GM21515 (cell line): ENCODE measurements around the gene SMU1.

ENCODE experiments used
- ATAC-seq: cut with Tn5 transposase; IDR thresholded peaks from one replicate; pipeline ENCODE4 v1.9.1; 2021; ENCODE audit not compliant: unreplicated experiment

The SMU1 gene

GRCh38 chr9:33076046-33077004 is at the start of gene SMU1:
Gene SMU1, minus strand, starts transcription at chr9:33076674. Its CDS starts 66 bp downstream, at chr9:33076608.
- peak; percentile 99 for ATAC-seq

- ATAC-seq = no peak
Observed at GRCh38 chr9:33125461-33125860, 49.0 kb upstream of the SMU1 start.

GRCh38 chr9:33124751-33125381 is 48.4 kb upstream of the SMU1 start:
- ATAC-seq = no peak

- no peak for ATAC-seq
Observed at GRCh38 chr9:33124046-33124445, 47.6 kb upstream of the SMU1 start.

- ATAC-seq = no peak
Observed at GRCh38 chr9:33123407-33124031, 47.0 kb upstream of the SMU1 start.

- no peak for ATAC-seq
Observed at GRCh38 chr9:33120620-33121019, 44.1 kb upstream of the SMU1 start.

- no peak for ATAC-seq
Observed at GRCh38 chr9:33117796-33118195, 41.3 kb upstream of the SMU1 start.

- no peak for ATAC-seq
Observed at GRCh38 chr9:33117306-33117705, 40.8 kb upstream of the SMU1 start.

- peak; percentile 58 for ATAC-seq
Observed at GRCh38 chr9:33116860-33117259, 40.4 kb upstream of the SMU1 start.

GRCh38 chr9:33114746-33115145 is 38.3 kb upstream of the SMU1 start:
- no peak for ATAC-seq

GRCh38 chr9:33113799-33114547 is 37.5 kb upstream of the SMU1 start:
- no peak for ATAC-seq

- ATAC-seq = no peak
Observed at GRCh38 chr9:33112094-33112493, 35.6 kb upstream of the SMU1 start.

GRCh38 chr9:33111631-33112030 is 35.2 kb upstream of the SMU1 start:
- no peak for ATAC-seq

- no peak for ATAC-seq
Observed at GRCh38 chr9:33110686-33111085, 34.2 kb upstream of the SMU1 start.

GRCh38 chr9:33109850-33110595 is 33.5 kb upstream of the SMU1 start:
- ATAC-seq = no peak

- no peak for ATAC-seq
Observed at GRCh38 chr9:33109097-33109496, 32.6 kb upstream of the SMU1 start.

- no peak for ATAC-seq
Observed at GRCh38 chr9:33108472-33108871, 32.0 kb upstream of the SMU1 start.

GRCh38 chr9:33107762-33108161 is 31.3 kb upstream of the SMU1 start:
- ATAC-seq = no peak

GRCh38 chr9:33106827-33107621 is 30.6 kb upstream of the SMU1 start:
- no peak for ATAC-seq

GRCh38 chr9:33106372-33106771 is 29.9 kb upstream of the SMU1 start:
- no peak for ATAC-seq
